Loucy (cell line): ENCODE data around the gene PTGR3.

ENCODE experiments used
- EZH2phosphoT487 ChIP-seq: fragments of 200-600 bp; IDR thresholded peaks from 2 replicates; pipeline ENCODE4 v1.6.1; 2018; ENCODE audit warnings: antibody characterized with exemption, mild to moderate bottlenecking, moderate library complexity, borderline replicate concordance
- TF ChIP-seq, protein P1 (sequence below): fragments of 200-600 bp; sonication (generic); conservative IDR thresholded peaks from 2 replicates; pipeline ENCODE4 v1.5.1; 2014; ENCODE audit warnings: mild to moderate bottlenecking, antibody characterized with exemption, low read length

DNA sequence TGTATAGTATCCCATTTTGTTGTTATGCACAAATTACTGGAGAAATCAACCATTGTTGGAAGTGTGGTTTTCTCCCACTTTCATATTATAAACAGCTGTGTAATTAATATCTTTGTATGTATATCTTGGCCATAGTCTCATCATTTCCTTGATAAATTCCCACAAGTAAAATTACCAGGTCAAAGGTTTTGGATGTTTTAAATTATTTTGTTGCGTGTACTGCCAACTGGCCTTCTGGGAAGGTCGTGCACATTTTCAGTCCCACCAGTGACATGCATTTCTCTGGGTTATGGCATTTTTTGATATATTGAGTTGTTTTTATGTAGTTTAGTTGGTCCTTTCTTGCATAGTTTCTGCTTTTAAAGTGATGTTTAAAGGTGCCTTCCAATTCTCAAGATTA lies 43.2 kb upstream of the PTGR3 start:
- TF ChIP-seq, protein P1, sequence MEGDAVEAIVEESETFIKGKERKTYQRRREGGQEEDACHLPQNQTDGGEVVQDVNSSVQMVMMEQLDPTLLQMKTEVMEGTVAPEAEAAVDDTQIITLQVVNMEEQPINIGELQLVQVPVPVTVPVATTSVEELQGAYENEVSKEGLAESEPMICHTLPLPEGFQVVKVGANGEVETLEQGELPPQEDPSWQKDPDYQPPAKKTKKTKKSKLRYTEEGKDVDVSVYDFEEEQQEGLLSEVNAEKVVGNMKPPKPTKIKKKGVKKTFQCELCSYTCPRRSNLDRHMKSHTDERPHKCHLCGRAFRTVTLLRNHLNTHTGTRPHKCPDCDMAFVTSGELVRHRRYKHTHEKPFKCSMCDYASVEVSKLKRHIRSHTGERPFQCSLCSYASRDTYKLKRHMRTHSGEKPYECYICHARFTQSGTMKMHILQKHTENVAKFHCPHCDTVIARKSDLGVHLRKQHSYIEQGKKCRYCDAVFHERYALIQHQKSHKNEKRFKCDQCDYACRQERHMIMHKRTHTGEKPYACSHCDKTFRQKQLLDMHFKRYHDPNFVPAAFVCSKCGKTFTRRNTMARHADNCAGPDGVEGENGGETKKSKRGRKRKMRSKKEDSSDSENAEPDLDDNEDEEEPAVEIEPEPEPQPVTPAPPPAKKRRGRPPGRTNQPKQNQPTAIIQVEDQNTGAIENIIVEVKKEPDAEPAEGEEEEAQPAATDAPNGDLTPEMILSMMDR = no peak
- TF ChIP-seq EZH2phosphoT487 = no peak
